ENCODE measurements around the gene HSPA6.
"Not testable (repeated sequence)": the region's sequence is repeated elsewhere in the genome, so short reads cannot be mapped to it uniquely, and the experiment has no call there.

- not testable (repeated sequence) for TF ChIP-seq POLR2AphosphoS5 (IDR thresholded peaks at IDR 0.05); CTCF (IDR thresholded peaks at IDR 0.05; ENCODE audit: poor library complexity, severe bottlenecking); TAF1 (IDR thresholded peaks at IDR 0.05; ENCODE audit: low read depth); RAD21 (conservative IDR thresholded peaks at IDR 0.05); EZH2 (IDR thresholded peaks at IDR 0.05; ENCODE audit: borderline replicate concordance, insufficient read depth, low read length, poor library complexity, severe bottlenecking); EP300 (conservative IDR thresholded peaks at IDR 0.05; ENCODE audit: poor library complexity, severe bottlenecking)
- TF ChIP-seq, protein P1, sequence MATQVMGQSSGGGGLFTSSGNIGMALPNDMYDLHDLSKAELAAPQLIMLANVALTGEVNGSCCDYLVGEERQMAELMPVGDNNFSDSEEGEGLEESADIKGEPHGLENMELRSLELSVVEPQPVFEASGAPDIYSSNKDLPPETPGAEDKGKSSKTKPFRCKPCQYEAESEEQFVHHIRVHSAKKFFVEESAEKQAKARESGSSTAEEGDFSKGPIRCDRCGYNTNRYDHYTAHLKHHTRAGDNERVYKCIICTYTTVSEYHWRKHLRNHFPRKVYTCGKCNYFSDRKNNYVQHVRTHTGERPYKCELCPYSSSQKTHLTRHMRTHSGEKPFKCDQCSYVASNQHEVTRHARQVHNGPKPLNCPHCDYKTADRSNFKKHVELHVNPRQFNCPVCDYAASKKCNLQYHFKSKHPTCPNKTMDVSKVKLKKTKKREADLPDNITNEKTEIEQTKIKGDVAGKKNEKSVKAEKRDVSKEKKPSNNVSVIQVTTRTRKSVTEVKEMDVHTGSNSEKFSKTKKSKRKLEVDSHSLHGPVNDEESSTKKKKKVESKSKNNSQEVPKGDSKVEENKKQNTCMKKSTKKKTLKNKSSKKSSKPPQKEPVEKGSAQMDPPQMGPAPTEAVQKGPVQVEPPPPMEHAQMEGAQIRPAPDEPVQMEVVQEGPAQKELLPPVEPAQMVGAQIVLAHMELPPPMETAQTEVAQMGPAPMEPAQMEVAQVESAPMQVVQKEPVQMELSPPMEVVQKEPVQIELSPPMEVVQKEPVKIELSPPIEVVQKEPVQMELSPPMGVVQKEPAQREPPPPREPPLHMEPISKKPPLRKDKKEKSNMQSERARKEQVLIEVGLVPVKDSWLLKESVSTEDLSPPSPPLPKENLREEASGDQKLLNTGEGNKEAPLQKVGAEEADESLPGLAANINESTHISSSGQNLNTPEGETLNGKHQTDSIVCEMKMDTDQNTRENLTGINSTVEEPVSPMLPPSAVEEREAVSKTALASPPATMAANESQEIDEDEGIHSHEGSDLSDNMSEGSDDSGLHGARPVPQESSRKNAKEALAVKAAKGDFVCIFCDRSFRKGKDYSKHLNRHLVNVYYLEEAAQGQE (IDR thresholded peaks at IDR 0.05; ENCODE audit: borderline replicate concordance): not testable (repeated sequence)
These were observed at the start of gene HSPA6 for GRCh38 chr1:161523817-161524741.

Measured in neural cell (in vitro differentiated cells).